HEK293 (cell line): ENCODE results near the gene AIF1.

Source experiments
- ATF2 ChIP-seq: fragments of 450-650 bp; formaldehyde crosslinking; IDR thresholded peaks from 2 replicates; pipeline ENCODE4 v1.5.1; 2016; ENCODE audit warnings: missing biosample characterization, missing genetic modification characterization, low read depth
- BCL6B ChIP-seq: fragments of 450-650 bp; formaldehyde crosslinking; IDR thresholded peaks from 2 replicates; pipeline ENCODE4 v1.5.1; 2017; ENCODE audit warnings: missing biosample characterization, missing genetic modification characterization
- HOXC10 ChIP-seq: sonication (generic); formaldehyde crosslinking; IDR thresholded peaks from 2 replicates; pipeline ENCODE4 v1.8.1; 2023; ENCODE audit warnings: mild to moderate bottlenecking, missing genetic modification reagents
- MZF1 ChIP-seq: fragments of 450-650 bp; formaldehyde crosslinking; IDR thresholded peaks from 2 replicates; pipeline ENCODE4 v1.5.1; 2017; ENCODE audit warnings: missing biosample characterization, missing genetic modification characterization, borderline replicate concordance
- OSR2 ChIP-seq: fragments of 450-650 bp; formaldehyde crosslinking; IDR thresholded peaks from 2 replicates; pipeline ENCODE4 v1.5.1; 2016; ENCODE audit warnings: missing biosample characterization, missing genetic modification characterization
- PRDM6 ChIP-seq: fragments of 450-650 bp; formaldehyde crosslinking; IDR thresholded peaks from 2 replicates; pipeline ENCODE4 v1.5.1; 2017; ENCODE audit warnings: missing biosample characterization, missing genetic modification characterization
- RBAK ChIP-seq: fragments of 450-650 bp; formaldehyde crosslinking; IDR thresholded peaks from 2 replicates; pipeline ENCODE4 v1.5.1; 2016; ENCODE audit warnings: missing biosample characterization, missing genetic modification characterization
- SCRT1 ChIP-seq: fragments of 450-650 bp; formaldehyde crosslinking; IDR thresholded peaks from 2 replicates; pipeline ENCODE4 v1.5.1; 2016; ENCODE audit warnings: missing biosample characterization, missing genetic modification characterization, borderline replicate concordance
- SCRT2 ChIP-seq: fragments of 450-650 bp; formaldehyde crosslinking; IDR thresholded peaks from 2 replicates; pipeline ENCODE4 v1.5.1; 2016; ENCODE audit warnings: missing biosample characterization, missing genetic modification characterization
- ZBTB11 ChIP-seq: fragments of 450-650 bp; formaldehyde crosslinking; conservative IDR thresholded peaks from 2 replicates; pipeline ENCODE4 v1.5.1; 2016; ENCODE audit warnings: low read depth, missing biosample characterization, missing genetic modification characterization
- ZBTB49 ChIP-seq: fragments of 450-650 bp; formaldehyde crosslinking; IDR thresholded peaks from 2 replicates; pipeline ENCODE4 v1.5.1; 2016; ENCODE audit warnings: missing biosample characterization, missing genetic modification characterization, low read depth
- ZBTB7A ChIP-seq: fragments of 450-650 bp; formaldehyde crosslinking; IDR thresholded peaks from 2 replicates; pipeline ENCODE4 v1.5.1; 2016; ENCODE audit warnings: low read depth, missing biosample characterization, missing genetic modification characterization
- ZNF202 ChIP-seq: fragments of 450-650 bp; formaldehyde crosslinking; IDR thresholded peaks from 2 replicates; pipeline ENCODE4 v1.5.1; 2016; ENCODE audit warnings: missing biosample characterization, missing genetic modification characterization, borderline replicate concordance
- ZNF214 ChIP-seq: fragments of 450-650 bp; formaldehyde crosslinking; IDR thresholded peaks from 2 replicates; pipeline ENCODE4 v1.5.1; 2017; ENCODE audit warnings: missing biosample characterization, mild to moderate bottlenecking, missing genetic modification characterization, borderline replicate concordance
- ZNF239 ChIP-seq: fragments of 450-650 bp; formaldehyde crosslinking; IDR thresholded peaks from 2 replicates; pipeline ENCODE4 v1.5.1; 2016; ENCODE audit warnings: missing biosample characterization, missing genetic modification characterization
- ZNF335 ChIP-seq: fragments of 450-650 bp; formaldehyde crosslinking; conservative IDR thresholded peaks from 2 replicates; pipeline ENCODE4 v1.5.1; 2016; ENCODE audit warnings: missing biosample characterization, missing genetic modification characterization
- ZNF366 ChIP-seq: fragments of 450-650 bp; formaldehyde crosslinking; conservative IDR thresholded peaks from 2 replicates; pipeline ENCODE4 v1.5.1; 2016; ENCODE audit warnings: missing biosample characterization, missing genetic modification characterization
- ZNF513 ChIP-seq: fragments of 450-650 bp; IDR thresholded peaks from 2 replicates; pipeline ENCODE4 v1.5.1; 2018; ENCODE audit warnings: missing biosample characterization, missing genetic modification characterization
- ZNF544 ChIP-seq: fragments of 450-650 bp; formaldehyde crosslinking; IDR thresholded peaks from 2 replicates; pipeline ENCODE4 v1.5.0; 2017; ENCODE audit warnings: missing biosample characterization, missing genetic modification characterization
- ZNF623 ChIP-seq: fragments of 450-650 bp; formaldehyde crosslinking; IDR thresholded peaks from 2 replicates; pipeline ENCODE4 v1.5.1; 2016; ENCODE audit warnings: missing biosample characterization, missing genetic modification characterization
- ZNF654 ChIP-seq: fragments of 450-650 bp; formaldehyde crosslinking; IDR thresholded peaks from 2 replicates; pipeline ENCODE4 v1.5.1; 2016; ENCODE audit warnings: low read depth, missing biosample characterization, missing genetic modification characterization
- ZNF704 ChIP-seq: fragments of 450-650 bp; formaldehyde crosslinking; IDR thresholded peaks from 2 replicates; pipeline ENCODE4 v1.5.1; 2016; ENCODE audit warnings: missing biosample characterization, missing genetic modification characterization
- ZNF785 ChIP-seq: fragments of 450-650 bp; formaldehyde crosslinking; IDR thresholded peaks from 2 replicates; pipeline ENCODE4 v1.5.1; 2016; ENCODE audit warnings: missing biosample characterization, missing genetic modification characterization

AIF1 gene

GRCh38 chr6:31620586-31621319 is 5.7 kb downstream of the AIF1 start, which contains the start of gene PRRC2A (continued):
- TF ChIP-seq ZNF704, result no peak
- peak; percentile 45 for TF ChIP-seq ZNF513 (tag by site-specific recombination)
- 0 out of 2 replicates have a peak, but pooled peaks have one; percentile 37 for TF ChIP-seq ZNF239 (tag by site-specific recombination)
- TF ChIP-seq MZF1 (tag by site-specific recombination), result no peak; the same call in 1 of the 2 replicates
- peak; percentile 60; the same call in 1 of the 2 replicates for TF ChIP-seq ZNF785 (tag by site-specific recombination)
- no peak for TF ChIP-seq RBAK (tag by site-specific recombination)
- no peak for TF ChIP-seq ZNF202 (tag by site-specific recombination)
- peak; percentile 72 for TF ChIP-seq ZBTB11 (tag by site-specific recombination)
- TF ChIP-seq PRDM6 (tag by site-specific recombination), result no peak
- TF ChIP-seq SCRT2 (tag by site-specific recombination), result 0 out of 2 replicates have a peak, but pooled peaks have one; percentile 41
- peak; percentile 46; the same call in 1 of the 2 replicates for TF ChIP-seq ZNF623 (tag by site-specific recombination)
- TF ChIP-seq HOXC10, result peak; percentile 25; the same call in 1 of the 2 replicates
- peak; percentile 92 for TF ChIP-seq ZBTB7A (tag by site-specific recombination)
- TF ChIP-seq ZNF366 (tag by site-specific recombination), result no peak
- no peak; the same call in 1 of the 2 replicates for TF ChIP-seq ZNF335 (tag by site-specific recombination)
- no peak for TF ChIP-seq ZNF654 (tag by site-specific recombination)
- peak; percentile 55; the same call in 1 of the 2 replicates for TF ChIP-seq OSR2 (tag by site-specific recombination)
- TF ChIP-seq ZNF544 (tag by site-specific recombination), result no peak
- no peak for TF ChIP-seq ZBTB49 (tag by site-specific recombination)
- no peak for TF ChIP-seq ATF2 (tag by site-specific recombination)
- no peak for TF ChIP-seq SCRT1 (tag by site-specific recombination)
- no peak for TF ChIP-seq BCL6B
- no peak for TF ChIP-seq ZNF214
